HG03571 (cell line): ENCODE measurements around the gene CNNM2.
"Not testable (repeated sequence)": the region's sequence is repeated elsewhere in the genome, so short reads cannot be mapped to it uniquely, and the experiment has no call there.

Source experiments
- ATAC-seq: cut with Tn5 transposase; IDR thresholded peaks from one replicate; pipeline ENCODE4 v1.9.1; 2021; ENCODE audit not compliant: unreplicated experiment

The CNNM2 gene

GRCh38 chr10:102964713-102965112 is 46.6 kb downstream of the CNNM2 start:
- no peak for ATAC-seq

- ATAC-seq = no peak
These were observed 47.3 kb downstream of the CNNM2 start for GRCh38 chr10:102965311-102965851.

- ATAC-seq = no peak
These were observed 49.0 kb downstream of the CNNM2 start for GRCh38 chr10:102967123-102967522.

- no peak for ATAC-seq
These were observed 52.7 kb downstream of the CNNM2 start for GRCh38 chr10:102970562-102971340.

GRCh38 chr10:102975483-102976379 is 57.6 kb downstream of the CNNM2 start:
- no peak for ATAC-seq

GRCh38 chr10:102976380-102976726 is 58.3 kb downstream of the CNNM2 start:
- not testable (repeated sequence) for ATAC-seq

GRCh38 chr10:102982296-102982695 is 64.2 kb downstream of the CNNM2 start:
- no peak for ATAC-seq

- ATAC-seq = no peak
These were observed 66.0 kb downstream of the CNNM2 start for GRCh38 chr10:102984086-102984485.

GRCh38 chr10:102985811-102986210 is 67.7 kb downstream of the CNNM2 start:
- ATAC-seq = no peak

GRCh38 chr10:102988404-102989314 is 70.6 kb downstream of the CNNM2 start:
- no peak for ATAC-seq

- no peak for ATAC-seq
These were observed 76.6 kb downstream of the CNNM2 start for GRCh38 chr10:102994531-102995295.

- ATAC-seq = no peak
These were observed 78.8 kb downstream of the CNNM2 start for GRCh38 chr10:102996876-102997275.

- no peak for ATAC-seq
These were observed 79.9 kb downstream of the CNNM2 start for GRCh38 chr10:102997998-102998397.

- no peak for ATAC-seq
These were observed 80.4 kb downstream of the CNNM2 start for GRCh38 chr10:102998399-102998907.

GRCh38 chr10:103000050-103000449 is 82.0 kb downstream of the CNNM2 start:
- not testable (repeated sequence) for ATAC-seq

- ATAC-seq = no peak
These were observed 88.9 kb downstream of the CNNM2 start for GRCh38 chr10:103007017-103007416.

- ATAC-seq = no peak
These were observed 95.3 kb downstream of the CNNM2 start for GRCh38 chr10:103013416-103013815.

- ATAC-seq = no peak
These were observed 101.3 kb downstream of the CNNM2 start for GRCh38 chr10:103019425-103019824.

GRCh38 chr10:103021150-103021899 is 103.2 kb downstream of the CNNM2 start:
- no peak for ATAC-seq
